GM18502 (cell line): ENCODE results near the gene NHSL2.
"Not testable (repeated sequence)": the region's sequence is repeated elsewhere in the genome, so short reads cannot be mapped to it uniquely, and the experiment has no call there.

Experiments
- ATAC-seq: cut with Tn5 transposase; IDR thresholded peaks from one replicate; pipeline ENCODE4 v1.9.1; 2021; ENCODE audit warnings: mild to moderate bottlenecking; ENCODE audit not compliant: unreplicated experiment, poor library complexity

Gene NHSL2

GRCh38 chrX:72038016-72038415, 127.4 kb downstream of the NHSL2 start:
- ATAC-seq, result no peak

- ATAC-seq, result no peak
These were observed 128.2 kb downstream of the NHSL2 start for GRCh38 chrX:72038868-72039267.

GRCh38 chrX:72040506-72040905, 129.9 kb downstream of the NHSL2 start:
- no peak for ATAC-seq

- ATAC-seq, result no peak
These were observed 130.5 kb downstream of the NHSL2 start for GRCh38 chrX:72041176-72041575.

GRCh38 chrX:72041871-72042851, 131.5 kb downstream of the NHSL2 start:
- ATAC-seq, result no peak

- ATAC-seq, result no peak
These were observed 132.2 kb downstream of the NHSL2 start for GRCh38 chrX:72042852-72043248.

GRCh38 chrX:72043636-72044035, 133.0 kb downstream of the NHSL2 start:
- no peak for ATAC-seq

- no peak for ATAC-seq
These were observed 134.5 kb downstream of the NHSL2 start for GRCh38 chrX:72045141-72045540.

GRCh38 chrX:72045552-72046277, 135.1 kb downstream of the NHSL2 start:
- no peak for ATAC-seq

GRCh38 chrX:72046447-72046846, 135.8 kb downstream of the NHSL2 start:
- ATAC-seq, result no peak

- ATAC-seq, result no peak
These were observed 138.1 kb downstream of the NHSL2 start for GRCh38 chrX:72048510-72049455.

- no peak for ATAC-seq
These were observed 139.4 kb downstream of the NHSL2 start for GRCh38 chrX:72050011-72050410.

- no peak for ATAC-seq
These were observed 140.9 kb downstream of the NHSL2 start for GRCh38 chrX:72051589-72051988.

GRCh38 chrX:72052415-72053090, 141.9 kb downstream of the NHSL2 start:
- ATAC-seq, result no peak

GRCh38 chrX:72053508-72053907, 142.9 kb downstream of the NHSL2 start:
- ATAC-seq, result no peak

GRCh38 chrX:72054779-72055489, 144.3 kb downstream of the NHSL2 start:
- no peak for ATAC-seq

GRCh38 chrX:72057331-72057730, 146.7 kb downstream of the NHSL2 start:
- no peak for ATAC-seq

- no peak for ATAC-seq
These were observed 147.2 kb downstream of the NHSL2 start for GRCh38 chrX:72057849-72058248.

GRCh38 chrX:72058346-72058745, 147.7 kb downstream of the NHSL2 start:
- not testable (repeated sequence) for ATAC-seq
